ENCODE measurements around the gene ASB10. TPM values are rescaled to one million over a fixed set of nuclear protein-coding genes. Genes with fewer than 3 reads are reported as not detected.

ASB10 gene
- total RNA-seq, 1 donor from 2014 or later, result not detected

- no peaks in the 10 kb centered on the region for H3K27me3 ChIP-seq (ENCODE audit: control insufficient read depth, insufficient read depth, low read length)
- H3K4me3 ChIP-seq (ENCODE audit: low read depth, low read length), result no peak overlapping the region
- TF ChIP-seq CTCF (IDR thresholded peaks at IDR 0.05; ENCODE audit: insufficient read depth, low read length, poor library complexity, severe bottlenecking), result no peak
- no peak for DNase-seq (ENCODE audit: low read depth)
- peaks cover 3% of the 10 kb centered on the region for H3K36me3 ChIP-seq (ENCODE audit: control insufficient read depth, insufficient read depth, low read length)
These were observed 44.4 kb downstream of the ASB10 start for GRCh38 chr7:151142686-151143040.

GRCh38 chr7:151141855-151142685 lies 45.0 kb downstream of the ASB10 start:
- Histone ChIP-seq H3K36me3 (ENCODE audit: control insufficient read depth, insufficient read depth, low read length) (peaks cover 3% of the 10 kb centered on the region), H3K4me3 (ENCODE audit: low read depth, low read length) (no peak overlapping the region), H3K27me3 (ENCODE audit: control insufficient read depth, insufficient read depth, low read length) (no peaks in the 10 kb centered on the region)
- no peak for TF ChIP-seq CTCF (IDR thresholded peaks at IDR 0.05; ENCODE audit: insufficient read depth, low read length, poor library complexity, severe bottlenecking)
- no peak for DNase-seq (ENCODE audit: low read depth)

GRCh38 chr7:151141311-151141854 lies 45.7 kb downstream of the ASB10 start:
- H3K4me3 ChIP-seq (ENCODE audit: low read depth, low read length), result no peak overlapping the region
- no peak for TF ChIP-seq CTCF (IDR thresholded peaks at IDR 0.05; ENCODE audit: insufficient read depth, low read length, poor library complexity, severe bottlenecking)
- DNase-seq (ENCODE audit: low read depth), result no peak
- H3K27me3 ChIP-seq (ENCODE audit: control insufficient read depth, insufficient read depth, low read length), result no peaks in the 10 kb centered on the region
- H3K36me3 ChIP-seq (ENCODE audit: control insufficient read depth, insufficient read depth, low read length), result peaks cover 3% of the 10 kb centered on the region

GRCh38 chr7:151140826-151141225 lies 46.2 kb downstream of the ASB10 start:
- Histone ChIP-seq H3K4me3 (ENCODE audit: low read depth, low read length) (no peak overlapping the region), H3K27me3 (ENCODE audit: control insufficient read depth, insufficient read depth, low read length) (no peaks in the 10 kb centered on the region), H3K36me3 (ENCODE audit: control insufficient read depth, insufficient read depth, low read length) (peaks cover 3% of the 10 kb centered on the region)
- no peak for TF ChIP-seq CTCF (IDR thresholded peaks at IDR 0.05; ENCODE audit: insufficient read depth, low read length, poor library complexity, severe bottlenecking)
- DNase-seq (ENCODE audit: low read depth), result no peak

- no peak for TF ChIP-seq CTCF (IDR thresholded peaks at IDR 0.05; ENCODE audit: insufficient read depth, low read length, poor library complexity, severe bottlenecking)
- no peak overlapping the region for H3K4me3 ChIP-seq (ENCODE audit: low read depth, low read length)
- no peak for DNase-seq (ENCODE audit: low read depth)
- H3K27me3 ChIP-seq (ENCODE audit: control insufficient read depth, insufficient read depth, low read length), result no peaks in the 10 kb centered on the region
- H3K36me3 ChIP-seq (ENCODE audit: control insufficient read depth, insufficient read depth, low read length), result peaks cover 3% of the 10 kb centered on the region
These were observed 47.3 kb downstream of the ASB10 start for GRCh38 chr7:151139791-151140190.
